SH-SY5Y (cell line): ENCODE data around the gene WDR37.

Source experiments
- GATA2 ChIP-seq: IDR thresholded peaks from 2 replicates; pipeline ENCODE4 v1.6.1; 2011; ENCODE audit warnings: mild to moderate bottlenecking, low read depth, low read length
- GATA3 ChIP-seq: IDR thresholded peaks from 2 replicates; pipeline ENCODE4 v1.6.1; 2011; ENCODE audit warnings: low read depth, mild to moderate bottlenecking, low read length, moderate library complexity

DNA sequence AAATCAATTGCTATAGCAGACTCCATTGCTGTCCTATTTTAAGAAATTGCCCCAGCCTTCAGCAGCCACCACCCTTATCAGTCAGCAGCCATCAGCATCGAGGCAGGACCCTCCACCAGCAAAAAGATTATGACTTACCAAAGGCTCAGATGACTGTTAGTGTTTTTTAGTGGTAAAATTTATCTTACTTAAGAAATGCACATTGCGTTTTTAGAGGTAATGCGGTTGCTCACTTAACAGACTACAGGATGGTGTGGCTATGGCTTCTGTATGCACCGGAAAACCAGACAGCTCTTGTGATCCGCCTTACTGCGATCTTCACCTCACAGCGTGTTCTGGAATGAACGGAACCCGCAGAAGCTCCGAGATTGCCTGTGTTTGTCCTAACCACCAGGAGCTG is 58.1 kb downstream of the WDR37 start:
- TF ChIP-seq GATA3 (no peak), GATA2 (no peak)
